ENCODE results near the gene FREY1. TPM values are rescaled to one million over a fixed set of nuclear protein-coding genes. Genes with fewer than 3 reads are reported as not detected.

Gene FREY1
- total RNA-seq, 1 donor from 2014 or later = not detected

DNA sequence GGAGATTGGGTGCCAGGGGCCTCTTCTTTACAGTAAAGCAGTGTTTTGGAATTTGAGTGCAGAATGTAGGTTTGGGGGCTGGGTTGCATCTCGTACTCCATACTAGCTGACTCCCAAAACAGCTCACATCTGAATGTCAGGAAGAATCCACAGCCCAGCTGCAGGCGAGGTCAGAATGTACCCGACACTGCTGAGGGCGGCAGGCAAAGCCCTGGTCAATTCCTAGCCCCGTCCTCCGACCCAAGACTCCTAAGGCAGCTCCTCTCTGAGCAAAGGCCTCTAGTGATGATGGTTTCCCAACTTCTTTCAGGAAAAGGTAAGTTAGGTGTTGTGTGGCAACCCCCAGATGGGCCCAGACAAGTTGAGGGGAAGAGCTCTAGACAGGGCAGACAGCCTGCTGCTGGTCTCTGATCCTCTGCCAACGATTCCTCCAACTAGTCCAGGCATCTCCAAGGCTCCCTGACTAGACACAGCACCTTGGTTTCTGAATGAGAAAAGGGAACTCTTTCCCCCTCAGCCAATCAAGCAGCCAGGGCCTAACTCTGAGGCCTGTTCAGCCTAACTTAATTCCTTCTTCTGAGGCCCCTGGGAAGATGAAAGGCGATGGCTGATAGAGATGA is 24.0 kb upstream of the FREY1 start:
- Histone ChIP-seq H3K9ac (peak overlapping the region; percentile 20), H3K27ac (peak overlapping the region; percentile 63), H3K9me3 (ENCODE audit: low read depth) (no peaks in the 10 kb centered on the region)

DNA sequence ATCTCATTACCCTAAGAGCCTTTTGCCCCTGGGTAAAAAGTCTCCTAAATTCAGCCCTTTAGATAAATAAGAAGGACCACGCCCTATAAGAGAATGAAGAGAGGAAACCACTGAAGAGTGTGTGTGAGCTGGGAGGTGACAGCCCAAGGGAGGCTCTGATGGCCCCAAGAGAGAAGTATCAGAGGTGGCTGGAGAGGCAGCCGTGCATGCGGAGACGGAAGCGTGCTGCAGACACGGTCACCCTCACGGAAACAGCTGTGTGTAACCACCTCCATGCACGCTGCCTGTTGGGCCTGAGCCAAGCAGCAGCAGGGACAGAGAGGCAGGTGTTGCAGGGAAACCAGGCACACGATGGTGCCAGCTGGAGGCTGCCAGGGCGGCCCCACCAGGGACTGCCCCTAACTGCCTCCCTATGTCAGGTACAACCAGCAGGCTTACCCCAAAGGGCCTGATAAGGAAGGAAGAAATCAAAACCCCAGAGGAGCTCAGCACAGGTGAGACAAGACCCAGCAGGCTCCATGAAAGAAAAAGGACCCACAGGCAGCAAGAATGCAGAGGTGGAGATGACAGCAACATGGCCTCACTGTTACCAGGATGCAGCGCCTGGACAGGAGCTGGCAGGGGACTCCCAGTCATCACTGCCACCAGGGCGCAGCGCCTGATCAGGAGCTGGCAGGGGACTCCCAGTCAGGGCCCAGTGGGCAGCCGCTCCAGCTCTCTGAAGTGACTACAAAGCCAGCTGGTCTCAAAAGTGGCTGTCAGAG is 23.1 kb upstream of the FREY1 start:
- Mint-ChIP-seq H3K4me1 (no peaks in the 10 kb centered on the region), H3K36me3 (peaks cover 5% of the 10 kb centered on the region), H3K27ac (no peak overlapping the region), H3K27me3 (ENCODE audit: insufficient read depth, low read depth) (peaks cover 11% of the 10 kb centered on the region), H3K9me3 (no peaks in the 10 kb centered on the region), H3K4me3 (no peak overlapping the region)
- no peaks in the 10 kb centered on the region for H3K36me3 ChIP-seq
- no peak overlapping the region for H3K4me2 ChIP-seq
- peaks cover 10% of the 10 kb centered on the region for H3F3A ChIP-seq (ENCODE audit: low read depth)
- H3K79me2 ChIP-seq (ENCODE audit: low read depth) = no peaks in the 10 kb centered on the region
- H3K4me3 ChIP-seq = no peak overlapping the region
- no peaks in the 10 kb centered on the region for H3K4me1 ChIP-seq
- H3K9ac ChIP-seq = no peak overlapping the region
- no peaks in the 10 kb centered on the region for H3K27me3 ChIP-seq
- H3K27ac ChIP-seq = no peak overlapping the region
- H2AFZ ChIP-seq (replicated peaks) = no peak overlapping the region
- no peak for DNase-seq (ENCODE audit: low spot score)
- no peaks in the 10 kb centered on the region for H3K9me3 ChIP-seq (ENCODE audit: low read depth)
- TF ChIP-seq EZH2phosphoT487 (IDR thresholded peaks at IDR 0.05) (no peak), CTCF (IDR thresholded peaks at IDR 0.05) (no peak), EZH2 (IDR thresholded peaks at IDR 0.05) (no peak)
- peaks cover 8% of the 10 kb centered on the region for H4K20me1 ChIP-seq (ENCODE audit: low read depth)

More for the DNA sequence above, 24.0 kb upstream of the FREY1 start:
- no peaks in the 10 kb centered on the region for H3K36me3 ChIP-seq
- no peak for DNase-seq (ENCODE audit: low spot score)
- peaks cover 10% of the 10 kb centered on the region for H3F3A ChIP-seq (ENCODE audit: low read depth)
- no peak overlapping the region for H3K4me2 ChIP-seq
- Mint-ChIP-seq H3K36me3 (peaks cover 5% of the 10 kb centered on the region), H3K4me1 (no peaks in the 10 kb centered on the region), H3K4me3 (no peak overlapping the region), H3K27me3 (ENCODE audit: insufficient read depth, low read depth) (peaks cover 9% of the 10 kb centered on the region), H3K9me3 (no peaks in the 10 kb centered on the region), H3K27ac (no peak overlapping the region)
- no peaks in the 10 kb centered on the region for H3K27me3 ChIP-seq
- no peak for TF ChIP-seq EZH2 (IDR thresholded peaks at IDR 0.05)
- TF ChIP-seq EZH2phosphoT487 (IDR thresholded peaks at IDR 0.05) = no peak
- TF ChIP-seq CTCF (IDR thresholded peaks at IDR 0.05) = no peak
- no peaks in the 10 kb centered on the region for H3K79me2 ChIP-seq (ENCODE audit: low read depth)
- H4K20me1 ChIP-seq (ENCODE audit: low read depth) = peaks cover 6% of the 10 kb centered on the region
- H3K4me3 ChIP-seq = no peak overlapping the region
- H2AFZ ChIP-seq (replicated peaks) = no peak overlapping the region
- H3K4me1 ChIP-seq = no peaks in the 10 kb centered on the region

GRCh38 chr11:45929486-45930030 is 22.5 kb upstream of the FREY1 start:
- peaks cover 10% of the 10 kb centered on the region for H4K20me1 ChIP-seq (ENCODE audit: low read depth)
- DNase-seq (ENCODE audit: low spot score) = no peak
- H3K27me3 ChIP-seq = no peaks in the 10 kb centered on the region
- TF ChIP-seq CTCF (IDR thresholded peaks at IDR 0.05) (no peak), EZH2 (IDR thresholded peaks at IDR 0.05) (no peak)
- H3K4me3 ChIP-seq = no peak overlapping the region
- H3K36me3 Mint-ChIP-seq = peaks cover 5% of the 10 kb centered on the region
- H3K9me3 ChIP-seq (ENCODE audit: low read depth) = no peaks in the 10 kb centered on the region
- no peaks in the 10 kb centered on the region for H3K9me3 Mint-ChIP-seq
- H3K4me1 Mint-ChIP-seq = no peaks in the 10 kb centered on the region
- H3K9ac ChIP-seq = no peak overlapping the region
- H3K36me3 ChIP-seq = no peaks in the 10 kb centered on the region
- H3F3A ChIP-seq (ENCODE audit: low read depth) = peaks cover 10% of the 10 kb centered on the region
- peaks cover 16% of the 10 kb centered on the region for H3K27me3 Mint-ChIP-seq (ENCODE audit: insufficient read depth, low read depth)
- H3K4me3 Mint-ChIP-seq = no peak overlapping the region
- H2AFZ ChIP-seq (replicated peaks) = no peak overlapping the region
- no peaks in the 10 kb centered on the region for H3K4me1 ChIP-seq
- H3K27ac Mint-ChIP-seq = no peak overlapping the region
- no peaks in the 10 kb centered on the region for H3K79me2 ChIP-seq (ENCODE audit: low read depth)
- no peak overlapping the region for H3K27ac ChIP-seq
- H3K4me2 ChIP-seq = no peak overlapping the region
